Peyer's patch (tissue), 4 donors: ENCODE data around the gene GK.
"Not testable (repeated sequence)": the region's sequence is repeated elsewhere in the genome, so short reads cannot be mapped to it uniquely, and the experiment has no call there.

ENCODE experiments used
- POLR2A ChIP-seq, 2 donors: fragments of 450-650 bp; IDR thresholded peaks; one replicate each; pipeline ENCODE4 v1.5.1; 2017; ENCODE audit warnings: antibody characterized with exemption in 2 of 2, mild to moderate bottlenecking in 2 of 2, moderate library complexity in 2 of 2
- TF ChIP-seq, protein P1 (sequence below), 6 experiments: fragments of 450-650 bp in 4 of 6; fragments of 200-600 bp in 2 of 6; sonication (generic) in 1 of 6; IDR thresholded peaks; one replicate each; pipeline ENCODE4 v1.5.1; 2017 to 2019; ENCODE audit warnings: antibody characterized with exemption in 6 of 6, mild to moderate bottlenecking in 3 of 6, moderate library complexity in 1 of 6

- TF ChIP-seq, protein P1, sequence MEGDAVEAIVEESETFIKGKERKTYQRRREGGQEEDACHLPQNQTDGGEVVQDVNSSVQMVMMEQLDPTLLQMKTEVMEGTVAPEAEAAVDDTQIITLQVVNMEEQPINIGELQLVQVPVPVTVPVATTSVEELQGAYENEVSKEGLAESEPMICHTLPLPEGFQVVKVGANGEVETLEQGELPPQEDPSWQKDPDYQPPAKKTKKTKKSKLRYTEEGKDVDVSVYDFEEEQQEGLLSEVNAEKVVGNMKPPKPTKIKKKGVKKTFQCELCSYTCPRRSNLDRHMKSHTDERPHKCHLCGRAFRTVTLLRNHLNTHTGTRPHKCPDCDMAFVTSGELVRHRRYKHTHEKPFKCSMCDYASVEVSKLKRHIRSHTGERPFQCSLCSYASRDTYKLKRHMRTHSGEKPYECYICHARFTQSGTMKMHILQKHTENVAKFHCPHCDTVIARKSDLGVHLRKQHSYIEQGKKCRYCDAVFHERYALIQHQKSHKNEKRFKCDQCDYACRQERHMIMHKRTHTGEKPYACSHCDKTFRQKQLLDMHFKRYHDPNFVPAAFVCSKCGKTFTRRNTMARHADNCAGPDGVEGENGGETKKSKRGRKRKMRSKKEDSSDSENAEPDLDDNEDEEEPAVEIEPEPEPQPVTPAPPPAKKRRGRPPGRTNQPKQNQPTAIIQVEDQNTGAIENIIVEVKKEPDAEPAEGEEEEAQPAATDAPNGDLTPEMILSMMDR (IDR thresholded peaks at IDR 0.05) = not testable (repeated sequence)
- TF ChIP-seq POLR2A (IDR thresholded peaks at IDR 0.05) = not testable (repeated sequence)
These were observed 120.5 kb downstream of the GK start for GRCh38 chrX:30773764-30774163.
